Effector memory CD8-positive, alpha-beta T cell (primary cell): ENCODE data around the gene CSPG4.
"Not testable (repeated sequence)": the region's sequence is repeated elsewhere in the genome, so short reads cannot be mapped to it uniquely, and the experiment has no call there.

Source experiments
- ATAC-seq: fragments of 150-1000 bp; cut with Tn5 transposase; replicated peaks from 2 replicates; pipeline ENCODE4 v1.10.0; 2021; ENCODE audit warnings: mild to moderate bottlenecking, moderate library complexity
- DNase-seq, 3 experiments: peaks; one replicate each; pipeline ENCODE4 v3.0.0; 2021
- H3K27ac Mint-ChIP-seq, 2 donors: one replicate each; pipeline ENCODE4 v1.8.0; 2022; ENCODE audit warnings: mild to moderate bottlenecking in 2 of 2, mixed read lengths in 2 of 2, moderate library complexity in 2 of 2
- H3K27me3 Mint-ChIP-seq, 2 donors: one replicate each; pipeline ENCODE4 v1.8.0; 2022; ENCODE audit warnings: mixed read lengths in 2 of 2
- H3K36me3 Mint-ChIP-seq: one replicate; pipeline ENCODE4 v1.8.0; 2022; ENCODE audit warnings: mild to moderate bottlenecking, moderate library complexity, mixed read lengths; ENCODE audit not compliant: insufficient read depth
- H3K4me1 Mint-ChIP-seq, 2 donors: one replicate each; pipeline ENCODE4 v1.8.0; 2022; ENCODE audit warnings: low read depth in 2 of 2, mixed read lengths in 2 of 2
- H3K4me3 Mint-ChIP-seq, 2 donors: one replicate each; pipeline ENCODE4 v1.8.0; 2022; ENCODE audit warnings: mild to moderate bottlenecking in 2 of 2, mixed read lengths in 2 of 2, moderate library complexity in 2 of 2
- H3K9me3 Mint-ChIP-seq, 2 donors: one replicate each; pipeline ENCODE4 v1.8.0; 2022; ENCODE audit warnings: mixed read lengths in 2 of 2

CSPG4 gene

DNA sequence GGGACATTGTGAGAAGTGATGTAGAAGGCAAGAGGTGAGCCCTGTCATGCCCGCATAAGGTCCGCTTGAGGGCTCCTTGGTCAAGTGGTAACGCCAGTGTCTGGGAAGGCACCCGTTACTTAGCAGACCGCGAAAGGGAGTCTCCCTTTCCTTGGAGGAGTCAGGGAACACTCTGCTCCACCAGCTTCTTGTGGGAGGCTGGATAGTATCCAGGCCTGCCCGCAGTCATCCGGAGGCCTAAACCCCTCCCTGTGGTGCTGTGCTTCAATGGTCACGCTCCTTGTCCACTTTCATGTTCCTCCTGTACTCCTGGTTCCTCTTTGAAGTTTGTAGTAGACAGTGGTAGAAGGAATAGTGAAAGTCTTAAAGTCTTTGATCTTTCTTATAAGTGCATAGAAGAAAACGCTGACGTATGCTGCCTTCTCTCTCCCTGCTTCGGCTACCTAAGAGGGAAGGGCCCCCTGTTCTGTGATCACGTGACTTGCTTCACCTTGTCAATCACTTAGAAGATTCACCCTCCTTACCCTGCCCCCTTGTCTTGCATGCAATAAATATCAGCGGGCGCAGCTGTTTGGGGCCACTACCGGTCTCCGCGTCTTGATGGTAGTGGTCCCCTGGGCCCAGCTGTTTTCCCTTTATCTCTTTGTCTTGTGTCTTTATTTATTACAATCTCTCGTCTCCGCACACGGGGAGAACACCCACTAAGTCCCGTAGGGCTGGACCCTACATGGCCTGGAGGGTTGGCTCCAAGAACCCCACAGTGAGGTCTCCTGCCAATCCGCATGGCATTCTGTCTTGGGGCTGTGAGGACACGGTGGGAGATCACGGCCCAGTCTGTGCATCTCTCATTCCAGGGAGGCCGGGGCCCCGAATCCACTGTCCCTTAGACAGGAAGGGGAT, 22.5 kb upstream of the CSPG4 start:
- H3K27me3 Mint-ChIP-seq, result peaks cover 52 to 71% of the 10 kb centered on the region in 2 donors
- H3K4me1 Mint-ChIP-seq, result peaks cover 5 to 16% of the 10 kb centered on the region in 2 donors
- not testable (repeated sequence) for H3K9me3 Mint-ChIP-seq, ATAC-seq, DNase-seq, H3K36me3 Mint-ChIP-seq, H3K4me3 Mint-ChIP-seq, H3K27ac Mint-ChIP-seq

DNA sequence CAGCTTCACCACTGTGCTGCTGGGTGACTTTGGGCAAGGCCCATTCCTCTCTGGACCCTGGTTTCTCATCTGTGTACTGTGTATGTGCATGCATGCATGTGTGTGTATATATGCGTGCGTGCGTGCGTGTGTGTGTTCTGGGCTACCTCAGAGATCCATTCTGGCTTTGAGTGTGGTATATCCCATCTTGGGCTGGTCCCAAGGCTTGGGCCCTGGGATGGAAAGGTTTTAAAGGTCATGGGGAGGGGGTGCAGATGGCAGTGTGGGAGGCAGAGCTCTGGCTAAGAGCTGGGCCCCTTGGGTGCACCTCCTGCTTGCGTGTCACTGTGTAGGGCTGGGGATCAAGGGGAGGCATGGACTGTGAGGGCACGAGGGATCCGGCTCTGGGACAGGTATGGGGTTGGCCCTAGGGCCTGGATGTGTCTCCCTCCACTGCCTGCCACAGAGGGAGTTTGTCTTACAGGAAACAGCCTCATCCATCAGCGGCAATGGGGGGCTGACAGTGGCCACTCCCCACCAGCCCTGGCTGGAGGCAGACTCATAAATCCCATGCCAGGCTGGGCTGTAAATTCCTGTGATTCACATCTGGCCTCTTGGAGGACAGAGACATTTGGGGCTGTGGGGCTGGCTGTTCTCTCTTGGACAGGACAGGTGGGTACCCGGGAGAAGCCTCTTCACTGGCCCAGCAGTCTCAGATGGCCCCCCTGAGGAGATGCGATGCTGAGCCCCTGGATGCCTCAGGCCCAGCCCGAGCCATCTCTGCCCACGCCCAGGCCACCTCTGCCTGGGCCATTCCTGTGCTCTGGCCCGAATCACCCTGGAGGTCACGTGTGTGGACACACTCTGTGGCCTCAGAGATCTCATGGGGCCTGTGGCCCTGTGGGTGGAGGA, 21.4 kb upstream of the CSPG4 start:
- Mint-ChIP-seq H3K27ac (no peak overlapping the region), H3K4me1 (peaks cover 3 to 13% of the 10 kb centered on the region in 2 donors), H3K27me3 (peaks cover 46 to 62% of the 10 kb centered on the region in 2 donors), H3K36me3 (no peaks in the 10 kb centered on the region), H3K4me3 (no peak overlapping the region), H3K9me3 (no peaks in the 10 kb centered on the region)
- ATAC-seq (no peak), DNase-seq (no peak)

- DNase-seq (peak; percentile 32 to 39 (median 37)), ATAC-seq (peak; percentile 62)
- H3K4me3 Mint-ChIP-seq, result no peak overlapping the region
- peaks cover 0 to 9% of the 10 kb centered on the region in 2 donors for H3K4me1 Mint-ChIP-seq
- no peaks in the 10 kb centered on the region for H3K9me3 Mint-ChIP-seq
- no peak overlapping the region for H3K27ac Mint-ChIP-seq
- peaks cover 49 to 63% of the 10 kb centered on the region in 2 donors for H3K27me3 Mint-ChIP-seq
- no peaks in the 10 kb centered on the region for H3K36me3 Mint-ChIP-seq
These were observed 20.3 kb upstream of the CSPG4 start for GRCh38 chr15:75732809-75733451.

GRCh38 chr15:75732177-75732808, 19.6 kb upstream of the CSPG4 start:
- Mint-ChIP-seq H3K27me3 (peaks cover 50 to 63% of the 10 kb centered on the region in 2 donors), H3K9me3 (no peaks in the 10 kb centered on the region), H3K36me3 (no peaks in the 10 kb centered on the region), H3K4me3 (no peak overlapping the region), H3K27ac (no peak overlapping the region), H3K4me1 (peaks cover 0 to 9% of the 10 kb centered on the region in 2 donors)
- ATAC-seq, result no peak
- no peak for DNase-seq

DNA sequence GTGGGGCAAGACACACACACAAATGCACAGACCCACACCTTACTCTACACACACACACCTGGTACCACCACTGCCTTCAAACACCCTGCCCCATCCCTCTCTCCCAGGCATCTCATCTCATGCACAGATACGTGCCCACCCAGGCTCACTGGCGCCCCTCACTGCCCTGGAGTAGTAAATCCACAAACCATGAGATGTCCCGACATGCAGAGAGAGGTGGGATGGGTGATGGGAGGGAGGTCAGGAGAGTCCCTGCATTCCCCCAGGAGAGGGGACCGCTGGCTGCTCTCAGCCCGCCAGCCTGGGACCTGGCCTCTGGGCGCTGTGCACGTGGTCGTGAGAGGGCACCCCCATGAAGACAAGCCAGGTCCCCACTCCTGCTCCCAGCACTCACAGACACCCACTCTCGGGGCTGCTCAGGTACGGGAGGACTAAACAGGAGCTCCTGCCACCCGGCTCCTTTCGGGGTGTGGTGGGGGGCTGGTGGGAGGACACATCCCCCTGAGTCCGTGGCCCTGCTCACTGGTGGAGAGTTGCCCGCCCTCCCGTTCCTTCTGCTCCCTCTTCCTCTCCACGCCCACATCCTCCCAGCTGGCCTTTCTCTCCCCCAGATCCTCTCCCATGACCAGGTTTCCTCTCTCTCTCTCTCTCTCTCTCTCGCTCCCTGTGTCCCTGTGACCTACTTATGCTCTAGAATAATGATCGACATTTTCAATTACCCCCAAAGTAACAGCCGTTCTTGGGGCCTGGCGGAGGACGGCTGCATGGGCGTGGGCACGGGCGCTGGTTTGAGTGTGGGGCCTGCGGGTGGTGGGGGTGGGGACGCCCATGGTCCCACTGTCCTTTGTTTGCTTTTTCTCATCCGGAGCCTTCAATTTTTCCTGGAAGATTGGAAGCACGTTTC, 18.9 kb upstream of the CSPG4 start:
- ATAC-seq (no peak), DNase-seq (no peak)
- Mint-ChIP-seq H3K27ac (no peak overlapping the region), H3K27me3 (peaks cover 47 to 62% of the 10 kb centered on the region in 2 donors), H3K36me3 (no peaks in the 10 kb centered on the region), H3K4me3 (no peak overlapping the region), H3K4me1 (peaks cover 0 to 9% of the 10 kb centered on the region in 2 donors), H3K9me3 (no peaks in the 10 kb centered on the region)

DNA sequence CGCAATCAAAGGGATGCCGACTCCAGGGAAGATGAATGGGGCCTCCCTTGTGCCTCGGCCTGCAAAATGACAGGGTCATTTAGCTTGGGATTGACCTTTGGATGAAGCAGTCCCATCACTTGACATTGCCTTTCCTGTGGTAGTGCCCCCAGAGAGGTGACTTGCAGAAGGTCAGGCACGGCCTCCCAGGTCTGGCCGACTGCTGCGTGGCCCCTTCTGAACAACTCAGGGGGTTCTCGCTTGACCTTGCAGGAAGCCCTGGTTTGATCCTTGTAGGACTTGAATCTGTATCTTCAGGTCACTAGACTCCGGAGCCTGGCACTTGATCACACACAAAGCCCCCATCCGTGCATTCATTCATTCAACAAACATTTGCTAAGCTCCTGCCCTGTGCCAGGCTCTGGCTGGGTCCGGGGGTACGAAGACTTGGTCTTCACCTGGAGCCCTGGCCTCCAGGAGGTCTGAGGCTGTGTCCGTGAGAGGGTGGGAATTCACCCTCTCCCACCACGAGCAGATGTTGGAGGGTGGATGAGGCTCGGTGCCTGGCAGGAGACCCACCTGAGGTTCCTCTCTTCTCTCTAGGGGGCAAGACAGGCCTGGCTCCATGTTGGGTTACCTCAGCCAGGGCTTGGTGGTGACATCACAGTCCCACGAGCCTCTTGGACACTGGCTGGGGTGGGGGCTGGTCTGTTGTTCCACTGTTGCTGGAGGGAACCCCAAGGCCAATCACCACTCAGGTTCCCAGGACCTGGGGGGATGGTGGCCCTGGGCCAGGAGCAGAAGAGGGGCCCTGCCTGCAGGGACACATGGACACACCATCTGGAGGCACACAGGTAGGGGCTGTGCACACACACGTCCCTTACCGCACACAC, 18.0 kb upstream of the CSPG4 start:
- not testable (repeated sequence) for ATAC-seq, DNase-seq, H3K36me3 Mint-ChIP-seq, H3K27ac Mint-ChIP-seq, H3K4me1 Mint-ChIP-seq, H3K9me3 Mint-ChIP-seq, H3K4me3 Mint-ChIP-seq
- H3K27me3 Mint-ChIP-seq, result peaks cover 47 to 57% of the 10 kb centered on the region in 2 donors

GRCh38 chr15:75729326-75730069, 16.9 kb upstream of the CSPG4 start:
- H3K27me3 Mint-ChIP-seq, result peaks cover 47 to 50% of the 10 kb centered on the region in 2 donors
- DNase-seq (no peak), ATAC-seq (no peak)
- no peaks in the 10 kb centered on the region for H3K9me3 Mint-ChIP-seq
- H3K4me1 Mint-ChIP-seq, result peaks cover 0 to 9% of the 10 kb centered on the region in 2 donors
- no peaks in the 10 kb centered on the region for H3K36me3 Mint-ChIP-seq
- no peak overlapping the region for H3K27ac Mint-ChIP-seq
- H3K4me3 Mint-ChIP-seq, result no peak overlapping the region

GRCh38 chr15:75727851-75728715, 15.4 kb upstream of the CSPG4 start:
- Mint-ChIP-seq H3K27ac (peak overlapping the region in 1 of 2 donors; percentile 57), H3K4me1 (peaks cover 0 to 9% of the 10 kb centered on the region in 2 donors), H3K27me3 (peaks cover 34 to 37% of the 10 kb centered on the region in 2 donors)

GRCh38 chr15:75727031-75727531, 14.4 kb upstream of the CSPG4 start:
- Mint-ChIP-seq H3K4me3 (no peak overlapping the region), H3K9me3 (no peaks in the 10 kb centered on the region), H3K36me3 (no peaks in the 10 kb centered on the region), H3K27me3 (peaks cover 24 to 32% of the 10 kb centered on the region in 2 donors), H3K4me1 (peaks cover 0 to 4% of the 10 kb centered on the region in 2 donors), H3K27ac (no peak overlapping the region)
- ATAC-seq (no peak), DNase-seq (no peak)

More at GRCh38 chr15:75727851-75728715, 15.4 kb upstream of the CSPG4 start:
- no peaks in the 10 kb centered on the region for H3K36me3 Mint-ChIP-seq
- H3K9me3 Mint-ChIP-seq, result no peaks in the 10 kb centered on the region
- DNase-seq, result peak; percentile 69 to 73 (median 71)
- H3K4me3 Mint-ChIP-seq, result no peak overlapping the region
- ATAC-seq, result peak; percentile 85
